GM21423 (cell line): ENCODE results near the gene ICOSLG.
"Not testable (repeated sequence)": the region's sequence is repeated elsewhere in the genome, so short reads cannot be mapped to it uniquely, and the experiment has no call there.

Experiments used
- ATAC-seq: cut with Tn5 transposase; IDR thresholded peaks from one replicate; pipeline ENCODE4 v1.9.1; 2021; ENCODE audit warnings: mild to moderate bottlenecking, moderate library complexity; ENCODE audit not compliant: unreplicated experiment

Gene ICOSLG

GRCh38 chr21:44265734-44266270 is 25.1 kb upstream of the ICOSLG start:
- ATAC-seq: no peak

GRCh38 chr21:44263768-44264167 is 23.0 kb upstream of the ICOSLG start:
- no peak for ATAC-seq

GRCh38 chr21:44263221-44263760 is 22.5 kb upstream of the ICOSLG start:
- no peak for ATAC-seq

DNA sequence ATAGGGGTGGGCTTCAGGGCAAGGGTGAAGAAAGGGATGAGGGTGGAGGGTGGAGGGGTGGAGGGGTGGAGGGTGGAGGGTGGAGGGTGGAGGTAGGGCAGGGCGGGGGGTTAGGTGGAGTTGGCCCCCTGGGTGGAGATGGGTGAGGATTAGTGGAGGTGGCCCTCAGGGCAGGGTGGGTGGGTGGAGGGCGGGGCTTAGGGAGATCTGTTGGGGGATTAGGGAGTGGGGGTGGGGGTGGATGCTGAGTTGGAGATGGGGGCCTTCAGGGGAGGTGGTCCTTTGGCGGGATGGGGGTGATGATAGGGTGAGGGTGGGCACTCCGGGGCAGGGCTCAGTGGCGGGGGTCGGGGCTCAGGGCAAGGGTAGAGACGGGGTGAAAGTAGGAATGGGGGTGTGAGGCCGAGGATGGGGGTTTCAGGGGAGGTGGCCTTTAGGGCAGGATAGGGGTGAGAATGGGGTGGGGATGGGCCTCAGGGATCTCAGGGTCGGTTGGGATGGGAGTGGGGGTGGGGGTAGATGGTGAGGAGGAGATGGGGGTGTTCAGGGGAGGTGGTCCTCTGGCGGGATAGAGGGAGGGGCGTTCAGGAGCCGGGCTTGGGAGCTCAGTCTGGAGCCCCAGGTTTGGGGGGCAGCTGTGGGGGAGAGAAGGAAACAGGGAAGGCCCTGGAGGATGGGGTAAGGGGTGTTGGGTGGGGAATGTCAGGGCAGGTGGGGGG is 21.8 kb upstream of the ICOSLG start:
- no peak for ATAC-seq

- ATAC-seq: no peak
These were observed 21.0 kb upstream of the ICOSLG start, which contains the start of gene DNMT3L for GRCh38 chr21:44261675-44262295. Gene DNMT3L (minus strand): TSS chr21:44261897. CDS start chr21:44261259, 638 bp downstream.

DNA sequence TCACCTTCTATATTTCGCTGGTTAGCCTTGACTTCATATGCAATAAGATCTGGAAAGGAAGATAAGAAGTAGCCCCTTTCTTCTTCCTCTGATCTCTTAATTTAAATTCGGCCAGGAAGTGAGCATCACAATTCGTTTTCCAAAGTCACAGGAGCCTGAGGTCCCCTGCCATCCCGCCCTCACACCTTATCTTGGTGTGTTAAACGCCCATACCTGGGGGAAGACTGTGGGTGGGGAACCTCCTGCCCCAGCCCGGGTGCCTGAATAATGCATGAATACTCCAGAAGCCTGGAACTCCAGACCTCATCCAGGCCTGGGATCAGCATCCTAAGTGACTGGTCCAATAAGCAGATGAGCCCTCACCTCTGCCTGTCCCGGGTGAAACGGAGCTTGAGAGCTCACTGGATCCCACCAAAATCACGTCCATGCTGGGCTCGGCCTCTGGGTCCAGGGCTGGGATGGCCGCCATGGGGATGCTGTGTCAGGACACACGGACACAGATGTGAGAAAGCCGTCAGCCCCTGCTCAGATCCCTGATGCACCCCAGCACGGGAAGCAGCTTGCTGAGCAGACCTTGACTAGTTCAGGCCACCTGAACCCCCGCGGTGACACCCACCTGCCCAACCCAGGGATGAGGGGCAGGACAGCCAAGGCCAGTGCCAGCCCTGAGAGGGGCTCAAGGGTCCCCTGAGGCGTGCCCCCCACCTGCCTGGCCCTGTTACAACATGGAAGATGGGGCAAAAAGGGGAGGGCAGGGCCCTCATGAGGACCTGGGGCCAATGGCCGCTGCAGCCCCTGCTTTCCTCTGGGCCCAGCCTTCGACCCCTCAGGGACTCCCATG is 20.3 kb upstream of the ICOSLG start:
- no peak for ATAC-seq

DNA sequence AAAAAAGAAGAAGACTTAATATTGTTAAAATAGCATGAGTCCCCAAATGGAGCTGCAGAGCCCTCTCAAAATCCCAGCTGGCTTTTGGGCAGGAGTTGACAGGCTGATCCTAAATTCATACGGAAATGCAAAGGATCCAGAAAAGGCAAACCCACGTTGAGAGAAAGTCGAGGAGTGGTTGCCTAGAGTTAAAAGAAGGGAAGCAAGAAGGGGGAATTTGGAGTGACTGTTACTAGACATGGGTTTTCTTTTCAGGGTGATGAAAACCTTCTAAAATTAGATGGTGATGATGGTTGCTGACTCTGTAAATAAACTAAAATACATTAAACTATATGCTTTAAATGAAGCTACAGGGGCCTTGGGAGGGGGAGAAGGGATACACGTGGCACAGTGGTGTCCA is 19.3 kb upstream of the ICOSLG start:
- ATAC-seq: no peak

GRCh38 chr21:44259082-44259705 is 18.5 kb upstream of the ICOSLG start:
- ATAC-seq: no peak

- no peak for ATAC-seq
These were observed 17.4 kb upstream of the ICOSLG start for GRCh38 chr21:44258056-44258725.

- no peak for ATAC-seq
These were observed 14.8 kb upstream of the ICOSLG start for GRCh38 chr21:44255511-44255981.

GRCh38 chr21:44253832-44254710 is 13.3 kb upstream of the ICOSLG start:
- ATAC-seq: no peak

DNA sequence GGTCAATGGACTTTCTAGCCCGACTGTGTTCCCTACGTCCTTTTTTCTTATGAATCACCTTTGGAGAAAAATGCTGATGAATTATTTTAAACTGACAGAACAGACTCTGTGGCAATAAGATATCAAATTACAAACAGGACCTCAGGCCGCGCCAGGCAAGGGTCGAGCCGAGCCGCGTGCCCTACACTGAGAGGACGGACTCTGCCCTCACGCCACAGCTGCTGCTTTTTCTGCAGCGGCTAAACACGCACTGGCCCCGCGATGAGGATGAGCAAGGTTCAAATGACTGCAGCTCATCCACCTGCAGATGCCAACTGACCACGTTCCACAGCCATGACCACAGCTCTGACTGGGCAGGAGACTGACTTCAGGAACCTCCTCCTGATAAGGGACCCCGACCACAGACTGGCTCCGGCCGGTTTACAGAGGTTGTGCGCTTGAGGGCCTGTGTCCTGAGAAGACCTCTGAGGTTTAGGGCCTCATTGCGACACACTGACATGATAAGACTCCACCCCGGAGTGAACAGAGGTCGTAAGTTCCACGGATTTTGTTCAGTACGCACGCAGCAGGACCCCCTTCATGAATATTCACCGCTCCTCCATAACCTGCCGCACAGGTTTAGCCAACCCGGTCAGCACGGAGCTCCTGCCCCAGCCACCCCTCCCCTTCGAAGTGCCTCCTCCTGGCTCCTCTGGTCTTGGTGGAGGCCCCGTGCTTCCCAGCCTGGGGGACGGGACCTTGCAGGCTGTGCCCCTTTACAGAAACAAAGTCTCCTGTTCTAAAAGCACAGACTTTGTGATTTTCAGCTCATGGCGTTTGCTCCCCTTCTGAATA is 8.7 kb upstream of the ICOSLG start:
- not testable (repeated sequence) for ATAC-seq

- ATAC-seq: not testable (repeated sequence)
These were observed 7.2 kb upstream of the ICOSLG start for GRCh38 chr21:44247904-44248303.

DNA sequence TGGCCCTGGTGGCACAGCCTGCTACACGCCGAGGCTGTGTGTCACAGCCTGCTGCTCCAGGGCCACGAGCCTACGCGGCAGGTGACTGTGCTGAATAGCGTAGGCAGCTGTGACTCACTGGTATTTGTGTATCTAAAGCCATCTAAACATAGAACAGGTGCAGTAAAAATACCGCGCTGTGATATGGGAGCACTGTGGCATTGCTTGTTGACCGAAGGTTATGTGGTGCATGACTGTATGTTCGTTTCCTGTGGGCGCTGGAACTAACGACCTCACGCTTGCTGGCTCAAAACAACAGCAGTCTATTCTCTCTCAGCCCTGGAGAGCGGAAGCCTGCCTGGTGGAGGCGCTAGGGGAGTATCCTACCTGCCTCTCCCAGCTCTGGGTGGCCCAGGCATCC is 3.2 kb upstream of the ICOSLG start:
- peak; percentile 53 for ATAC-seq

- peak; percentile 27 for ATAC-seq
These were observed 538 bp upstream of the ICOSLG start for GRCh38 chr21:44241281-44241680.

DNA sequence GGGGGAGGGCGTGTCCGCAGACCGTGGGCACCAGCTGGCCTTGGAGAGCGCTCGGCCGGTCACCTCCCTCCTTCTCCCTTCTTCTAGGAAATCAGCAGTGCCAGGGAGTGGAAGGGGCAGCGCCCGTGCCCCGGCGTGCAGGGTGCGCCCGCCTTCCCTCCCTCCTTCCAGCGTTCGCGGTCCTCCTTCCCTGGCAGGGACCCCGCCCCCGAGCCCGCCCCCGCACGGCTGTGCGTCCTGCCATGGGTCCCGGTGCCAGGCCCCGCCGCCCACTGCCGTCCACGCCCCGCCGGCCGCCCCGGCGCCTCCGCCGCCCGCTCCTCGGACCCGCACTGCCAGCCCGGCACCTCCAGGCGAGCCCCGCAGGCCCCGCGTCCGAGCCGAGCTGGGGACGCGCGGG is 390 bp downstream of the ICOSLG start:
- not testable (repeated sequence) for ATAC-seq

DNA sequence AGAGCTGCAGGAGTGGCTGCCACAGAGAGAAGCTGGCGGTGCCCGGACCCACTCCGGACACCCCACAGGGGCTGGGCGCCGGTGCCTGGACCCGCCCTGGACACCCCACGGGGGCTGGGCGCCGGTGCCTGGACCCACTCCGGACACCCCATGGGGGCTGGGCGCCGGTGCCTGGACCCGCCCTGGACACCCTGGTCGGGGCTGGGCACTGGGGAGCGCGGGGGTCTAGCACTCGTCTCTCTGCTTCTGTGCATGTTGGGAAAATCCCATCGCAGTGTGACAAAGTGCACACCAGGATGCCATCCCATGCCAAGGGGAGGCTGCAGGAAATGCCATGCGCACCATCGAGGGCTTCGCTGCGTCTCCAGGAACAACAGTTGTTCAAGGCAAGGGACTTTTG is 11.2 kb downstream of the ICOSLG start:
- ATAC-seq: not testable (repeated sequence)

DNA sequence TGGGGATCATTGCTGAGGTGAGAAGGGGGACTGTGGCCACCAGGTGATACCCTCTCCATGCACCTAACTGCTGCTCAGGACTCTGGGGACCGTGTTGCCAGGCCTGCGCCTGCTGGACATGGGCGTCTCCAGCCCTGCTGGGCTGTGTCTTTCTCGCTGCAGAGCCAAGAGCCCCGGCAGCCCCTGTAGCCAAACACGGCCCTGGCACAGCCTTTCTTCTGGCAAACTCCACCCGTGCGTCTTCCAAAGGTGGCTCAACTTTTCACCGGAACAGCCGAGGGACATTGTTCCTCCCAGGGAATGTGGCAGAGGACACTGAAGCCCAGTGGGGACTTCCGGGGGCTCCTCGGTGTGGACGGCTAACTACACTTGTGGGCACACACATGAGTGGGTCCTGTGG is 12.6 kb downstream of the ICOSLG start:
- ATAC-seq: not testable (repeated sequence)
